Fibroblast of lung (primary cell): ENCODE results near the gene USP36.

ENCODE experiments used
- CTCF ChIP-seq, 2 donors: IDR thresholded peaks in 1 of 2; conservative IDR thresholded peaks in 1 of 2; 1 replicate in 1 of 2; 2 replicates in 1 of 2; pipeline ENCODE4 v1.5.1; 2011 to 2012; ENCODE audit warnings: low read length in 2 of 2, control low read depth in 1 of 2, inconsistent platforms in 1 of 2, low read depth in 1 of 2, mild to moderate bottlenecking in 1 of 2
- EZH2 ChIP-seq: IDR thresholded peaks from 2 replicates; pipeline ENCODE4 v1.5.1; 2012; ENCODE audit warnings: low read length, control low read depth, mild to moderate bottlenecking; ENCODE audit errors: missing control alignments

- TF ChIP-seq CTCF (conservative IDR thresholded peaks at IDR 0.05 in 1 of 2, IDR thresholded peaks at IDR 0.05 in 1 of 2; ENCODE audit: low read depth in 1 of 2, low read length in 2 of 2) (no peak), EZH2 (no peak)
Observed at GRCh38 chr17:78819806-78820792, 20.5 kb downstream of the USP36 start.
